ENCODE measurements around the gene MTOR.

Gene MTOR

GRCh38 chr1:11289064-11289463 lies 26.7 kb upstream of the MTOR start:
- DNase-seq (ENCODE audit: low read depth), result no peak
- no peak for TF ChIP-seq CTCF (IDR thresholded peaks at IDR 0.05; ENCODE audit: insufficient read depth, low read depth, low read length, missing control alignments)
- H3K4me3 ChIP-seq (ENCODE audit: low read depth, low read length), result no peak overlapping the region

GRCh38 chr1:11286735-11287410 lies 24.5 kb upstream of the MTOR start:
- H3K4me3 ChIP-seq (ENCODE audit: low read depth, low read length), result no peak overlapping the region
- no peak for DNase-seq (ENCODE audit: low read depth)
- TF ChIP-seq CTCF (IDR thresholded peaks at IDR 0.05; ENCODE audit: insufficient read depth, low read depth, low read length, missing control alignments), result no peak

DNA sequence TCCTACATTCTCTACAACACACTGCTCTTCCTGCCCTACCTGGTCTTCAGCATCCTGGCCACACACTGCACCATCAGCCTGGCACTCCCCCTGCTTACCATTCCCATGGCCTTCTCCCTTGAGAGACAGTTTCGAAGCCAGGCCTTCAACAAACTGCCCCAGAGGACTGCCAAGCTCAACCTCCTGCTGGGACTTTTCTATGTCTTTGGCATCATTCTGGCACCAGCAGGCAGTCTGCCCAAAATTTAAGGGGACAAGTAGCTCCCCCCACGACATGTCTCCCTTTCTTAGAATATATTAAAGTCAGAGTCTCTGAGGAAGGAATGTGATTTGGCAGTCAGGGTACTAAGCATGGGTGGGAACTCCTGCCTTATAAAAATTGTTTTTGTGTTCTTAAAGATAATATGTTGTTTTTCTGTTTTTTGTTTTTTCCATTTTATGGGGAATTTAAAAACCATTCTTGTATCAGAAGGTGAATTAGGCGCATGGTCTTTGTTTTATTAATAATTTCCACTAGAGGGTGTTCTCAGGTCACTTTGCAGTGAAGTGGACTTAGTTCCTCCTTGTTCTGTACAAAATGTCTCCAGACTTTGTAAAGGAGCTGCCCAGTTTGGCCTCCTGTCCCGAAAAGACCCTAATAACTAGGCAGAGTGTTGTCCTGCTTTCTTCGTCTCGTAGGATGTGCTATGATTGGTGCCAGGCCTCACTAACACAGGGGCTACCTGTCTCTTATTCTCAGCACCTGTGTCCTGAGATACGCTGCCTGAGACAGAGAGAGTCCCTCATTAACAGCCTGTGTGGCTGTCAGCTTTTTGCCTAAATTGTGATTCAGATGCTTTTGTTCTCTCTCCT lies 23.8 kb upstream of the MTOR start:
- no peak overlapping the region for H3K4me3 ChIP-seq (ENCODE audit: low read depth, low read length)
- no peak for TF ChIP-seq CTCF (IDR thresholded peaks at IDR 0.05; ENCODE audit: insufficient read depth, low read depth, low read length, missing control alignments)
- no peak for DNase-seq (ENCODE audit: low read depth)

DNA sequence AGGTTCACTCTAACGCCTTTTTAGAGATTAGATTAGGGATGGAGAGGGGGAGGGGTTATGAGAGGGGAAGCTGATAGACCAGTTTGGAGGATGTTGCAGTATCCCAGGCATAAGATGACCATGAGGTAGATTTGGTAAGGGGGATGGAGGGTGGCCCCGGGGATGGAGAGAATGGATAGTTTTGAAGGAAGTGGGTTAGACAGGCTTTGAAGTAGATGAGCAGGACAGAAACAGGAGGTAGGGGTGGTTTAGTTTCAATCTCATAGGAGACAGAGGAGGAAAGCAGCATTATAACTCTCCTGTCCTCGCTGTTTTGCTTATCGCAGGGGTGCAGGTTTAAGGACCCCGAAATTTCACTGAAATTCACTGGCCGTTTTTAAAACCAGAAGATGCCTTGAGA lies 22.4 kb upstream of the MTOR start:
- H3K4me3 ChIP-seq (ENCODE audit: low read depth, low read length), result no peak overlapping the region
- no peak for TF ChIP-seq CTCF (IDR thresholded peaks at IDR 0.05; ENCODE audit: insufficient read depth, low read depth, low read length, missing control alignments)
- DNase-seq (ENCODE audit: low read depth), result no peak

DNA sequence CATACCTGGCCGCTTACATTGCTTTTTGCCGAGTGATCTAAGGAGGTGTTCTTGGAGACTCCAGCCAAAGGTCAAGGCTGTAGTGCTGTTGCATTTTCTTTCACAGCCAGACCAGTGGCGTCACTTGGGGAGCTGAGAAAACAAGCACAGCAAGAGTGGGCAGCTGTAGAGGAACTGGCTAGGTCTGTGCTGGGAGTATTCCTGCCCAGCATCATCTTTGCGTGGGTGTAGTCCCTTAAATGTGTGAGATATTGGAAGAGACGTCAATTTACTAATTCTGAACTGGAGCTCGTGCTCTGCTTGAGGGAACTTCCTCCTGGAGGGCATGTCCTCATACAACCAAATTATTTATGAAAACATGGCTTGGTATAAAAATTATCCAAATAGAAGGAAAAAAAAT lies 20.8 kb upstream of the MTOR start:
- no peak overlapping the region for H3K4me3 ChIP-seq (ENCODE audit: low read depth, low read length)
- no peak for DNase-seq (ENCODE audit: low read depth)
- no peak for TF ChIP-seq CTCF (IDR thresholded peaks at IDR 0.05; ENCODE audit: insufficient read depth, low read depth, low read length, missing control alignments)

GRCh38 chr1:11281518-11282331 lies 19.4 kb upstream of the MTOR start:
- no peak for DNase-seq (ENCODE audit: low read depth)
- no peak for TF ChIP-seq CTCF (IDR thresholded peaks at IDR 0.05; ENCODE audit: insufficient read depth, low read depth, low read length, missing control alignments)
- H3K4me3 ChIP-seq (ENCODE audit: low read depth, low read length), result no peak overlapping the region
